Psoas muscle (tissue), 8 donors: ENCODE data around the gene OR10G3. TPM values are rescaled to one million over a fixed set of nuclear protein-coding genes. Genes with fewer than 3 reads are reported as not detected.

ENCODE experiments used
- ATAC-seq, 4 donors: fragments of 200-7000 bp; cut with Tn5 transposase; one replicate each; pipeline ENCODE4 v1.9.1; 2020; ENCODE audit warnings: moderate library complexity in 3 of 4, mild to moderate bottlenecking in 2 of 4
- DNase-seq, 2 donors: peaks; one replicate each; pipeline ENCODE4 v3.0.0-alpha.2; 2020
- H3K27ac ChIP-seq: fragments of 200-600 bp; one replicate; pipeline ENCODE4 v1.8.0; 2022
- H3K27me3 ChIP-seq, 3 donors: fragments of 200-600 bp in 1 of 3; one replicate each; pipeline versions ENCODE4 v1.6.1 to v1.8.0; 2013 to 2022; ENCODE audit warnings: low read length in 2 of 3, mild to moderate bottlenecking in 2 of 3, moderate library complexity in 1 of 3; ENCODE audit not compliant: insufficient read depth in 3 of 3
- H3K36me3 ChIP-seq, 2 donors: fragments of 200-600 bp in 1 of 2; one replicate each; pipeline versions ENCODE4 v1.6.1 to v1.8.0; 2013 to 2022; ENCODE audit warnings: low read depth in 1 of 2, mild to moderate bottlenecking in 1 of 2, moderate library complexity in 1 of 2; ENCODE audit not compliant: insufficient read depth in 1 of 2
- H3K4me1 ChIP-seq: fragments of 200-600 bp; one replicate; pipeline ENCODE4 v1.8.0; 2022
- H3K4me3 ChIP-seq: fragments of 200-600 bp; one replicate; pipeline ENCODE4 v1.8.0; 2022; ENCODE audit warnings: mild to moderate bottlenecking
- H3K9me3 ChIP-seq: fragments of 200-600 bp; one replicate; pipeline ENCODE4 v1.8.0; 2022
- CTCF ChIP-seq: fragments of 200-600 bp; IDR thresholded peaks from one replicate; pipeline ENCODE4 v1.8.0; 2022; ENCODE audit warnings: antibody characterized with exemption
- WGBS, 3 donors: extraction: QIAGEN DNeasy Blood & Tissue Kit; methylation state at CpG; one replicate each; pipeline versions ENCODE4 v1.1.6 to v1.1.7; 2013; 5-methylcytosine and 5-hydroxymethylcytosine counted together
- intact Hi-C, 2 donors: fragments of 100-400 bp; cut with DNase I; formaldehyde crosslinking; loops; one replicate each; pipeline versions ENCODE4 v1.11.0 to v1.14.2; 2022
- polyA plus RNA-seq, 3 donors: library from polyadenylated mRNA; stranded (reverse); fragments of 200-250 nt; gene quantifications; one replicate each; pipeline ENCODE4 v1.2.3, GENCODE V29; 2013
- total RNA-seq, 4 donors: library from RNA; stranded (reverse); fragmentation: NEBNext Ultra II Directional in 2 of 4; extraction: Animal tissue kit (Norgen Biotek cat#: 25700) in 2 of 4; gene quantifications; one replicate each; pipeline versions ENCODE4 v1.2.1 to v1.2.4, GENCODE V29; 2021 to 2023
- donor health status: healthy with polysubstance abuse.
- donor health status: DM: no; HTN: no; CAD: no; lungs with moderate emphysema.
- donor health status: Bipolar disorder and iron deficiency.
- donor health status: healthy.
- donor health status: DM: yes; HTN: yes; CAD: no.
- donor health status: DM: no; HTN: no; CAD: no.
- donor health status: DM: no; HTN: no; CAD: no.
- donor health status: DM: yes; HTN: yes; CAD: no.

Gene OR10G3
- total and polyA plus RNA-seq, 7 donors = not detected

- no peaks in the 10 kb centered on the region for H3K4me1 ChIP-seq
- DNase-seq (no peak), ATAC-seq (no peak)
- WGBS, 3 donors = 77 to 89% (median 77%) methylated on average over 6 to 7 of the region's 7 CpGs
- no peaks in the 10 kb centered on the region for H3K36me3 ChIP-seq
- intact Hi-C loops = no loop called here
- H3K4me3 ChIP-seq = no peak overlapping the region
- H3K9me3 ChIP-seq = no peaks in the 10 kb centered on the region
- no peak overlapping the region for H3K27ac ChIP-seq
- H3K27me3 ChIP-seq = peaks cover 0 to 4% (median 0%) of the 10 kb centered on the region in 3 donors
- no peak for TF ChIP-seq CTCF
These were observed 56.7 kb downstream of the OR10G3 start for GRCh38 chr14:21523203-21523602.

GRCh38 chr14:21521501-21521900 is 58.4 kb downstream of the OR10G3 start:
- H3K4me3 ChIP-seq = no peak overlapping the region
- intact Hi-C loops = no loop called here
- TF ChIP-seq CTCF = no peak
- no peaks in the 10 kb centered on the region for H3K4me1 ChIP-seq
- H3K36me3 ChIP-seq = no peaks in the 10 kb centered on the region
- WGBS, 3 donors = 64 to 86% (median 68%) methylated on average over 2 of the region's 2 CpGs
- no peaks in the 10 kb centered on the region for H3K9me3 ChIP-seq
- no peak overlapping the region for H3K27ac ChIP-seq
- ATAC-seq (no peak), DNase-seq (no peak)
- H3K27me3 ChIP-seq = peaks cover 0 to 4% (median 0%) of the 10 kb centered on the region in 3 donors

- WGBS, 3 donors = 81 to 87% (median 81%) methylated on average over 1 of the region's 1 CpG
- intact Hi-C loops = no loop called here
- H3K27me3 ChIP-seq = peaks cover 0 to 4% (median 0%) of the 10 kb centered on the region in 3 donors
- no peaks in the 10 kb centered on the region for H3K36me3 ChIP-seq
- no peak overlapping the region for H3K4me3 ChIP-seq
- no peaks in the 10 kb centered on the region for H3K4me1 ChIP-seq
- ATAC-seq (no peak), DNase-seq (no peak)
- TF ChIP-seq CTCF = no peak
- H3K27ac ChIP-seq = no peak overlapping the region
- no peaks in the 10 kb centered on the region for H3K9me3 ChIP-seq
These were observed 59.1 kb downstream of the OR10G3 start for GRCh38 chr14:21520767-21521166.

GRCh38 chr14:21518725-21519124 is 61.2 kb downstream of the OR10G3 start:
- Histone ChIP-seq H3K4me1 (no peaks in the 10 kb centered on the region), H3K4me3 (no peak overlapping the region), H3K27ac (no peak overlapping the region), H3K27me3 (peaks cover 0 to 4% (median 0%) of the 10 kb centered on the region in 3 donors), H3K36me3 (no peaks in the 10 kb centered on the region), H3K9me3 (no peaks in the 10 kb centered on the region)
- WGBS, 3 donors = 73 to 88% (median 79%) methylated on average over 2 of the region's 2 CpGs
- no peak for ATAC-seq
- TF ChIP-seq CTCF = no peak
- no peak for DNase-seq
- intact Hi-C loops = loop anchor here in 1 of 2 donors (5.0 kb wide), 1 partner anchor 34 kb away; no protein-coding TSS in a partner anchor

Other genes starting within 250 kb of the OR10G3 start
- 10 to 100 TPM; 23.6 to 29.2 (median 26.8) TPM for gene SUPT16H, start 196.1 kb downstream of the OR10G3 start, total RNA-seq
- 10 to 100 TPM; 24.8 to 42.0 (median 32.2) TPM for gene SUPT16H, start 196.1 kb downstream of the OR10G3 start, polyA plus RNA-seq
- 10 to 100 TPM; 27.1 to 40.1 (median 36.1) TPM for gene CHD8, start 124.0 kb downstream of the OR10G3 start, total RNA-seq
- 10 to 100 TPM; 11.5 to 23.6 (median 18.2) TPM for gene CHD8, start 124.0 kb downstream of the OR10G3 start, polyA plus RNA-seq
- gene RAB2B, start 103.1 kb downstream of the OR10G3 start, total RNA-seq = 10 to 100 TPM in 1 of 4 donors, 1 to 10 TPM in 3; 5.7 to 11.1 (median 7.4) TPM
- gene RAB2B, start 103.1 kb downstream of the OR10G3 start, polyA plus RNA-seq = 1 to 10 TPM; 3.6 to 7.9 (median 5.1) TPM
- gene TOX4, start 102.9 kb downstream of the OR10G3 start, total RNA-seq = 100 to 1,000 TPM in 3 of 4 donors, 10 to 100 TPM in 1; 98.8 to 146 (median 117) TPM
- gene TOX4, start 102.9 kb downstream of the OR10G3 start, polyA plus RNA-seq = 10 to 100 TPM; 37.0 to 86.6 (median 57.4) TPM
- gene METTL3, start 68.7 kb downstream of the OR10G3 start, total RNA-seq = 10 to 100 TPM; 17.5 to 22.1 (median 20.6) TPM
- gene METTL3, start 68.7 kb downstream of the OR10G3 start, polyA plus RNA-seq = 10 to 100 TPM; 17.8 to 43.9 (median 26.7) TPM
- 1 to 10 TPM in 3 of 4 donors, under 1 TPM in 1; 0.87 to 3.8 (median 1.7) TPM for gene SALL2, start 53.7 kb downstream of the OR10G3 start, total RNA-seq
- gene SALL2, start 53.7 kb downstream of the OR10G3 start, polyA plus RNA-seq = under 1 TPM; 0.33 to 0.93 (median 0.62) TPM
- not detected for gene OR10G2, start 54.9 kb upstream of the OR10G3 start, total RNA-seq
- not detected for gene OR10G2, start 54.9 kb upstream of the OR10G3 start, polyA plus RNA-seq
- not detected for gene OR4E2, start 73.8 kb upstream of the OR10G3 start, total RNA-seq
- not detected for gene OR4E2, start 73.8 kb upstream of the OR10G3 start, polyA plus RNA-seq
- not detected for gene OR4E1, start 93.7 kb upstream of the OR10G3 start, total RNA-seq
- not detected for gene OR4E1, start 93.7 kb upstream of the OR10G3 start, polyA plus RNA-seq